NT2/D1 (cell line): ENCODE measurements around the gene HCN1.

ENCODE experiments used
- SUZ12 ChIP-seq: IDR thresholded peaks from 2 replicates; pipeline ENCODE4 v1.6.1; 2011; ENCODE audit not compliant: insufficient read length, insufficient read depth; ENCODE audit errors: extremely low read depth
- YY1 ChIP-seq: IDR thresholded peaks from 2 replicates; pipeline ENCODE4 v1.6.1; 2011; ENCODE audit not compliant: insufficient read length, insufficient read depth
- ZNF274 ChIP-seq: IDR thresholded peaks from 2 replicates; pipeline ENCODE4 v1.6.1; 2011; ENCODE audit warnings: mild to moderate bottlenecking, low read depth, low read length

DNA sequence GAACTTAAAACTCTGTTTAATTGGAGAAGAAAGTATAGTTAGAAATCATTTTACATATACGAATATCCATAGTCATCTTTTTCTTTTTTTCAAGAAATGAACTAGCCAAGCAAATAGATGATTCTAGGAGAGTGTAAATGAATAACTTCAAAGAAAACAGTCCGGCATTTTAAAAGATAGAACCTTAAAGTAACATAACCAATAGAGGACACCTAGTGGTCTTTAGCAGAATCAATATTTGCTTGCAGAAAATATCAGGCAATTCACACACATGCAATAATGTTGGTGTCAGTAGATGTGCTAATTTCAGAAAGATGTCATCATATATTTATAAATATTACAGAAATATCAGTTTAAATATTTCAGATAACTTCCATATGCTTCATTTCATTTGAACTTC is 57.1 kb downstream of the HCN1 start:
- TF ChIP-seq YY1 = no peak
- TF ChIP-seq SUZ12 = no peak
- no peak for TF ChIP-seq ZNF274
